HCT116 (cell line): ENCODE results near the gene SLC8A1. TPM values are rescaled to one million over a fixed set of nuclear protein-coding genes. Genes with fewer than 3 reads are reported as not detected.

Source experiments
- ATAC-seq: fragments of 200-7000 bp; cut with Tn5 transposase; 2 replicates; pipeline ENCODE4 v1.9.1; 2020; ENCODE audit warnings: mild to moderate bottlenecking, moderate library complexity
- BruUV-seq: library from RNA; stranded (reverse); fragments of 400-500 nt; replicated peaks from 2 replicates; lab custom pipeline; 2021; lab: Mats Ljungman, UMichigan
- CTCF ChIA-PET: fragments of 300-600 bp; sonication (Branson Sonifier 250); formaldehyde crosslinking; loops from one replicate; lab custom pipeline; 2021; ENCODE audit warnings: antibody characterized with exemption; lab: Charles Lee
- POLR2A ChIA-PET: fragments of 300-600, 350-600 bp; sonication (Branson Sonifier 250); formaldehyde crosslinking; loops from one replicate; lab custom pipeline; 2021; ENCODE audit warnings: antibody characterized with exemption; lab: Charles Lee
- RAD21 ChIA-PET, 2 experiments: fragments of 300-600 bp; sonication (Branson Sonifier 250); formaldehyde crosslinking; loops; one replicate each; lab custom pipeline; 2023; ENCODE audit warnings: low total read pairs in 2 of 2; ENCODE audit not compliant: uncharacterized antibody in 2 of 2, unreplicated experiment in 2 of 2, low non-redundant PET in 1 of 2; lab: Charles Lee
- DNase-seq: peaks from one replicate; pipeline ENCODE4 v3.0.0-alpha.2; 2010; ENCODE audit warnings: low read depth, low spot score
- H2AFZ ChIP-seq: fragments of 200-600 bp; shearing (Covaris generic), sonication (generic); 2 replicates; pipeline ENCODE4 v1.6.1; 2017; ENCODE audit warnings: low read depth, mixed run types, mixed read lengths, antibody characterized with exemption, low read length; ENCODE audit not compliant: poor library complexity, severe bottlenecking
- H3K27ac ChIP-seq: 2 replicates; pipeline ENCODE4 v1.5.1; 2012; ENCODE audit warnings: low read depth, low read length
- H3K27me3 ChIP-seq: fragments of 200-600 bp; sonication (generic); 2 replicates; pipeline ENCODE4 v1.6.1; 2016; ENCODE audit warnings: mixed run types, low read length, mixed read lengths; ENCODE audit not compliant: insufficient read depth
- H3K36me3 ChIP-seq, 2 experiments: fragments of 200-500 bp in 1 of 2; fragments of 200-600 bp in 1 of 2; sonication (Bioruptor generic) in 1 of 2; sonication (generic) in 1 of 2; 2 replicates each; pipeline versions ENCODE4 v1.5.1 to v1.6.1; 2014 to 2016; ENCODE audit warnings: low read length in 2 of 2, inconsistent platforms in 1 of 2, mixed read lengths in 1 of 2, mixed run types in 1 of 2; ENCODE audit not compliant: insufficient read depth in 2 of 2, control insufficient read depth in 1 of 2
- H3K4me1 ChIP-seq, 2 experiments: fragments of 200-600 bp in 1 of 2; sonication (generic) in 1 of 2; 2 replicates each; pipeline versions ENCODE4 v1.5.1 to v1.6.1; 2012 to 2017; ENCODE audit warnings: low read length in 2 of 2, inconsistent platforms in 1 of 2, mild to moderate bottlenecking in 1 of 2, mixed read lengths in 1 of 2, mixed run types in 1 of 2, moderate library complexity in 1 of 2; ENCODE audit not compliant: insufficient read depth in 2 of 2, control insufficient read depth in 1 of 2
- H3K4me2 ChIP-seq: fragments of 200-600 bp; sonication (generic); 2 replicates; pipeline ENCODE4 v1.6.1; 2017; ENCODE audit warnings: mixed run types, low read length, mixed read lengths
- H3K4me3 ChIP-seq, 2 experiments: fragments of 200-600 bp in 1 of 2; sonication (generic) in 1 of 2; replicated peaks in 1 of 2; 2 replicates each; pipeline ENCODE4 v1.5.1; 2011 to 2016; ENCODE audit warnings: low read length in 2 of 2, control low read depth in 1 of 2, low read depth in 1 of 2, mild to moderate bottlenecking in 1 of 2, mixed read lengths in 1 of 2, mixed run types in 1 of 2
- H3K79me2 ChIP-seq: fragments of 200-600 bp; sonication (generic); 2 replicates; pipeline ENCODE4 v1.6.1; 2017; ENCODE audit warnings: mild to moderate bottlenecking, mixed run types, low read length, moderate library complexity, mixed read lengths; ENCODE audit not compliant: insufficient read depth
- H3K9ac ChIP-seq: fragments of 200-600 bp; sonication (generic); 2 replicates; pipeline ENCODE4 v1.6.1; 2016; ENCODE audit warnings: low read length, mixed read lengths
- H3K9me2 ChIP-seq: fragments of 200-600 bp; sonication (generic), shearing (Covaris generic); 2 replicates; pipeline ENCODE4 v1.6.1; 2017; ENCODE audit warnings: mixed run types, mild to moderate bottlenecking, moderate library complexity; ENCODE audit not compliant: insufficient read depth
- H3K9me3 ChIP-seq, 2 experiments: fragments of 200-500 bp in 1 of 2; fragments of 200-600 bp in 1 of 2; sonication (Bioruptor generic) in 1 of 2; sonication (generic) in 1 of 2; 2 replicates each; pipeline ENCODE4 v1.6.1; 2014 to 2017; ENCODE audit warnings: low read length in 2 of 2, mixed read lengths in 2 of 2, inconsistent platforms in 1 of 2, low read depth in 1 of 2, mild to moderate bottlenecking in 1 of 2, mixed run types in 1 of 2, moderate library complexity in 1 of 2; ENCODE audit not compliant: control insufficient read depth in 1 of 2, insufficient read depth in 1 of 2
- H4K20me1 ChIP-seq: fragments of 200-600 bp; sonication (generic), shearing (Covaris generic); 2 replicates; pipeline ENCODE4 v1.6.1; 2017; ENCODE audit warnings: mixed run types, mild to moderate bottlenecking, moderate library complexity; ENCODE audit not compliant: insufficient read depth
- ATF3 ChIP-seq: IDR thresholded peaks from 2 replicates; pipeline ENCODE4 v1.6.1; 2012
- CBX3 ChIP-seq: IDR thresholded peaks from 2 replicates; pipeline ENCODE4 v1.6.1; 2012; ENCODE audit warnings: low read depth
- CTCF ChIP-seq, 3 experiments: fragments of 200-600 bp in 1 of 3; sonication (generic) in 1 of 3; IDR thresholded peaks in 2 of 3; conservative IDR thresholded peaks in 1 of 3; 2 replicates each; pipeline ENCODE4 v1.5.1; 2012 to 2017; ENCODE audit warnings: low read depth in 2 of 3, low read length in 2 of 3, antibody characterized with exemption in 1 of 3, borderline replicate concordance in 1 of 3, control low read depth in 1 of 3, mild to moderate bottlenecking in 1 of 3, mixed read lengths in 1 of 3, mixed run types in 1 of 3, moderate library complexity in 1 of 3; ENCODE audit not compliant: insufficient read depth in 1 of 3
- EZH2 ChIP-seq: fragments of 200-600 bp; sonication (generic); IDR thresholded peaks from 2 replicates; pipeline ENCODE4 v1.6.1; 2017; ENCODE audit warnings: antibody characterized with exemption, mixed run types
- EZH2phosphoT487 ChIP-seq: fragments of 200-600 bp; IDR thresholded peaks from 2 replicates; pipeline ENCODE4 v1.6.1; 2018; ENCODE audit warnings: antibody characterized with exemption, borderline replicate concordance
- FOSL1 ChIP-seq: IDR thresholded peaks from 2 replicates; pipeline ENCODE4 v1.6.1; 2012; ENCODE audit warnings: low read depth
- JUND ChIP-seq: IDR thresholded peaks from 2 replicates; pipeline ENCODE4 v1.6.1; 2012
- POLR2A ChIP-seq: IDR thresholded peaks from 2 replicates; pipeline ENCODE4 v1.7.0; 2011; ENCODE audit warnings: borderline replicate concordance; ENCODE audit not compliant: insufficient read depth, insufficient read length; ENCODE audit errors: extremely low read depth
- POLR2AphosphoS5 ChIP-seq: IDR thresholded peaks from 2 replicates; pipeline ENCODE4 v1.6.1; 2011; ENCODE audit warnings: mild to moderate bottlenecking, low read depth, low read length, moderate library complexity
- SRF ChIP-seq: IDR thresholded peaks from 2 replicates; pipeline ENCODE4 v1.6.1; 2012; ENCODE audit warnings: low read depth
- TCF7L2 ChIP-seq: IDR thresholded peaks from 2 replicates; pipeline ENCODE4 v1.7.0; 2011; ENCODE audit warnings: borderline replicate concordance, inconsistent platforms; ENCODE audit not compliant: insufficient read depth, insufficient read length; ENCODE audit errors: extremely low read depth
- YY1 ChIP-seq: IDR thresholded peaks from 2 replicates; pipeline ENCODE4 v1.6.1; 2011; ENCODE audit warnings: low read length, low read depth, moderate library complexity, mild to moderate bottlenecking; ENCODE audit not compliant: insufficient replicate concordance; ENCODE audit errors: extremely low read depth
- ZFX ChIP-seq: fragments of 450-650 bp; IDR thresholded peaks from 2 replicates; pipeline ENCODE4 v1.6.1; 2017
- ZNF274 ChIP-seq: fragments of 200-500 bp; sonication (Bioruptor generic); IDR thresholded peaks from 2 replicates; pipeline ENCODE4 v1.6.1; 2014; ENCODE audit warnings: mild to moderate bottlenecking, low read depth, low read length, inconsistent platforms
- intact Hi-C: fragments of 100-400 bp; cut with micrococcal nuclease; formaldehyde crosslinking; loops from 2 replicates; pipeline ENCODE4 v1.10.0; 2022
- total RNA-seq: library from RNA; stranded (reverse); gene quantifications from one replicate; pipeline ENCODE4 v1.2.1, GENCODE V29; 2021; ENCODE audit not compliant: unreplicated experiment
- TF ChIP-seq, protein P1 (sequence below): IDR thresholded peaks from 2 replicates; pipeline ENCODE4 v1.6.1; 2011; ENCODE audit warnings: mild to moderate bottlenecking, low read length, moderate library complexity; ENCODE audit not compliant: insufficient replicate concordance; ENCODE audit errors: extremely low read depth
- TF ChIP-seq, protein P2 (sequence below): IDR thresholded peaks from 2 replicates; pipeline ENCODE4 v1.6.1; 2012
- TF ChIP-seq, protein P3 (sequence below): IDR thresholded peaks from 2 replicates; pipeline ENCODE4 v1.6.1; 2012; ENCODE audit warnings: low read depth

The SLC8A1 gene
- total RNA-seq, 1 experiment from 2014 or later = 0.07 TPM

- H3K4me2 ChIP-seq = no peak overlapping the region
These were observed 67.7 kb downstream of the SLC8A1 start for GRCh38 chr2:40384233-40384632.

More at GRCh38 chr2:40384233-40384632, 67.7 kb downstream of the SLC8A1 start:
- POLR2A ChIA-PET = no interaction called here
- H3K9ac ChIP-seq = no peak overlapping the region
- no peaks in the 10 kb centered on the region for H3K79me2 ChIP-seq
- no peaks in the 10 kb centered on the region for H3K4me1 ChIP-seq
- TF ChIP-seq, protein P1, sequence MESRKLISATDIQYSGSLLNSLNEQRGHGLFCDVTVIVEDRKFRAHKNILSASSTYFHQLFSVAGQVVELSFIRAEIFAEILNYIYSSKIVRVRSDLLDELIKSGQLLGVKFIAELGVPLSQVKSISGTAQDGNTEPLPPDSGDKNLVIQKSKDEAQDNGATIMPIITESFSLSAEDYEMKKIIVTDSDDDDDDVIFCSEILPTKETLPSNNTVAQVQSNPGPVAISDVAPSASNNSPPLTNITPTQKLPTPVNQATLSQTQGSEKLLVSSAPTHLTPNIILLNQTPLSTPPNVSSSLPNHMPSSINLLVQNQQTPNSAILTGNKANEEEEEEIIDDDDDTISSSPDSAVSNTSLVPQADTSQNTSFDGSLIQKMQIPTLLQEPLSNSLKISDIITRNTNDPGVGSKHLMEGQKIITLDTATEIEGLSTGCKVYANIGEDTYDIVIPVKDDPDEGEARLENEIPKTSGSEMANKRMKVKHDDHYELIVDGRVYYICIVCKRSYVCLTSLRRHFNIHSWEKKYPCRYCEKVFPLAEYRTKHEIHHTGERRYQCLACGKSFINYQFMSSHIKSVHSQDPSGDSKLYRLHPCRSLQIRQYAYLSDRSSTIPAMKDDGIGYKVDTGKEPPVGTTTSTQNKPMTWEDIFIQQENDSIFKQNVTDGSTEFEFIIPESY = no peak
- TF ChIP-seq EZH2 (no peak), CTCF (IDR thresholded peaks at IDR 0.05 in 2 of 3, conservative IDR thresholded peaks at IDR 0.05 in 1 of 3; ENCODE audit: borderline replicate concordance in 1 of 3, insufficient read depth in 1 of 3, low read depth in 2 of 3, low read length in 2 of 3) (no peak), FOSL1 (no peak), POLR2AphosphoS5 (no peak), TCF7L2 (no peak), SRF (no peak), EZH2phosphoT487 (no peak), ZFX (no peak), CBX3 (no peak), ATF3 (no peak), YY1 (no peak), ZNF274 (no peak), POLR2A (no peak), JUND (no peak)
- TF ChIP-seq, protein P2, sequence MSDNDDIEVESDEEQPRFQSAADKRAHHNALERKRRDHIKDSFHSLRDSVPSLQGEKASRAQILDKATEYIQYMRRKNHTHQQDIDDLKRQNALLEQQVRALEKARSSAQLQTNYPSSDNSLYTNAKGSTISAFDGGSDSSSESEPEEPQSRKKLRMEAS = no peak
- TF ChIP-seq, protein P3, sequence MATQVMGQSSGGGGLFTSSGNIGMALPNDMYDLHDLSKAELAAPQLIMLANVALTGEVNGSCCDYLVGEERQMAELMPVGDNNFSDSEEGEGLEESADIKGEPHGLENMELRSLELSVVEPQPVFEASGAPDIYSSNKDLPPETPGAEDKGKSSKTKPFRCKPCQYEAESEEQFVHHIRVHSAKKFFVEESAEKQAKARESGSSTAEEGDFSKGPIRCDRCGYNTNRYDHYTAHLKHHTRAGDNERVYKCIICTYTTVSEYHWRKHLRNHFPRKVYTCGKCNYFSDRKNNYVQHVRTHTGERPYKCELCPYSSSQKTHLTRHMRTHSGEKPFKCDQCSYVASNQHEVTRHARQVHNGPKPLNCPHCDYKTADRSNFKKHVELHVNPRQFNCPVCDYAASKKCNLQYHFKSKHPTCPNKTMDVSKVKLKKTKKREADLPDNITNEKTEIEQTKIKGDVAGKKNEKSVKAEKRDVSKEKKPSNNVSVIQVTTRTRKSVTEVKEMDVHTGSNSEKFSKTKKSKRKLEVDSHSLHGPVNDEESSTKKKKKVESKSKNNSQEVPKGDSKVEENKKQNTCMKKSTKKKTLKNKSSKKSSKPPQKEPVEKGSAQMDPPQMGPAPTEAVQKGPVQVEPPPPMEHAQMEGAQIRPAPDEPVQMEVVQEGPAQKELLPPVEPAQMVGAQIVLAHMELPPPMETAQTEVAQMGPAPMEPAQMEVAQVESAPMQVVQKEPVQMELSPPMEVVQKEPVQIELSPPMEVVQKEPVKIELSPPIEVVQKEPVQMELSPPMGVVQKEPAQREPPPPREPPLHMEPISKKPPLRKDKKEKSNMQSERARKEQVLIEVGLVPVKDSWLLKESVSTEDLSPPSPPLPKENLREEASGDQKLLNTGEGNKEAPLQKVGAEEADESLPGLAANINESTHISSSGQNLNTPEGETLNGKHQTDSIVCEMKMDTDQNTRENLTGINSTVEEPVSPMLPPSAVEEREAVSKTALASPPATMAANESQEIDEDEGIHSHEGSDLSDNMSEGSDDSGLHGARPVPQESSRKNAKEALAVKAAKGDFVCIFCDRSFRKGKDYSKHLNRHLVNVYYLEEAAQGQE = no peak
- TF ChIP-seq, all 23 proteins: peak for 0
- Histone ChIP-seq H3K4me3 (no peak overlapping the region), H2AFZ (no peak overlapping the region), H3K27ac (no peak overlapping the region), H3K9me3 (peaks cover 0 to 10% of the 10 kb centered on the region in 2 experiments; a peak in 1 of 4 replicates), H3K27me3 (no peaks in the 10 kb centered on the region), H3K36me3 (no peaks in the 10 kb centered on the region), H3K9me2 (no peaks in the 10 kb centered on the region), H4K20me1 (no peaks in the 10 kb centered on the region)
- intact Hi-C loops = no loop called here
- ATAC-seq (no peak), DNase-seq (no peak)
- ChIA-PET CTCF (no interaction called here), RAD21 (no interaction called here)
- no TSS peak for BruUV-seq
